ENCODE measurements around the gene GPR85. TPM values are rescaled to one million over a fixed set of nuclear protein-coding genes. Genes with fewer than 3 reads are reported as not detected.

Gene GPR85
- total RNA-seq, 1 donor, result 5.0 TPM

- DNase-seq (ENCODE audit: low read depth), result no peak
- TF ChIP-seq, protein P1, sequence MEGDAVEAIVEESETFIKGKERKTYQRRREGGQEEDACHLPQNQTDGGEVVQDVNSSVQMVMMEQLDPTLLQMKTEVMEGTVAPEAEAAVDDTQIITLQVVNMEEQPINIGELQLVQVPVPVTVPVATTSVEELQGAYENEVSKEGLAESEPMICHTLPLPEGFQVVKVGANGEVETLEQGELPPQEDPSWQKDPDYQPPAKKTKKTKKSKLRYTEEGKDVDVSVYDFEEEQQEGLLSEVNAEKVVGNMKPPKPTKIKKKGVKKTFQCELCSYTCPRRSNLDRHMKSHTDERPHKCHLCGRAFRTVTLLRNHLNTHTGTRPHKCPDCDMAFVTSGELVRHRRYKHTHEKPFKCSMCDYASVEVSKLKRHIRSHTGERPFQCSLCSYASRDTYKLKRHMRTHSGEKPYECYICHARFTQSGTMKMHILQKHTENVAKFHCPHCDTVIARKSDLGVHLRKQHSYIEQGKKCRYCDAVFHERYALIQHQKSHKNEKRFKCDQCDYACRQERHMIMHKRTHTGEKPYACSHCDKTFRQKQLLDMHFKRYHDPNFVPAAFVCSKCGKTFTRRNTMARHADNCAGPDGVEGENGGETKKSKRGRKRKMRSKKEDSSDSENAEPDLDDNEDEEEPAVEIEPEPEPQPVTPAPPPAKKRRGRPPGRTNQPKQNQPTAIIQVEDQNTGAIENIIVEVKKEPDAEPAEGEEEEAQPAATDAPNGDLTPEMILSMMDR (IDR thresholded peaks at IDR 0.05; ENCODE audit: insufficient read depth, low read length), result no peak
- no peak overlapping the region for H3K4me3 ChIP-seq (ENCODE audit: low read depth, low read length)
Observed at GRCh38 chr7:113083816-113084495, 2.7 kb downstream of the GPR85 start.

- TF ChIP-seq, protein P1 (IDR thresholded peaks at IDR 0.05; ENCODE audit: insufficient read depth, low read length), result no peak
- no peak for DNase-seq (ENCODE audit: low read depth)
- H3K4me3 ChIP-seq (ENCODE audit: low read depth, low read length), result no peak overlapping the region
Observed at GRCh38 chr7:113083132-113083815, 3.4 kb downstream of the GPR85 start.

- TF ChIP-seq, protein P1 (IDR thresholded peaks at IDR 0.05; ENCODE audit: insufficient read depth, low read length), result no peak
- H3K4me3 ChIP-seq (ENCODE audit: low read depth, low read length), result no peak overlapping the region
- no peak for DNase-seq (ENCODE audit: low read depth)
Observed at GRCh38 chr7:113078331-113078730, 8.3 kb downstream of the GPR85 start.

DNA sequence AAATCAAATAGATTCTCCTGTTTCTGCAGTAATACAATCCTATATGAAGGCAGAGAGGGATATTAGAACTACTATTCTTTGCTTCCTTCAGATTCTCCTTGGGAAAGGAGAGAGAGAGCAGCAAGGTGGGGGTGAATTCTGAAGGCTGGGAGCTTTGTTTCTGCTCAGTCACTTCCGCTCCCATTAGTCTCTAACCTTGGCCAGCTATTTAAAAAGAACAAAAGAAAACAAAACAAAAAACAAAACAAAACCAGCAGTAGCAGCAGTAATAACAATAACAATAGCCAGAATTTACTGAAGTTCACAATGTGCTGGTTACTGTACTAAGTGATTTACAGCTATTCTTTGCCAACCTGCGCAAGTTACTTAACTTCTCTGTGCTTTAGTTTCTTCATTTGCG is 9.9 kb downstream of the GPR85 start:
- TF ChIP-seq, protein P1 (IDR thresholded peaks at IDR 0.05; ENCODE audit: insufficient read depth, low read length), result no peak
- no peak overlapping the region for H3K4me3 ChIP-seq (ENCODE audit: low read depth, low read length)

DNA sequence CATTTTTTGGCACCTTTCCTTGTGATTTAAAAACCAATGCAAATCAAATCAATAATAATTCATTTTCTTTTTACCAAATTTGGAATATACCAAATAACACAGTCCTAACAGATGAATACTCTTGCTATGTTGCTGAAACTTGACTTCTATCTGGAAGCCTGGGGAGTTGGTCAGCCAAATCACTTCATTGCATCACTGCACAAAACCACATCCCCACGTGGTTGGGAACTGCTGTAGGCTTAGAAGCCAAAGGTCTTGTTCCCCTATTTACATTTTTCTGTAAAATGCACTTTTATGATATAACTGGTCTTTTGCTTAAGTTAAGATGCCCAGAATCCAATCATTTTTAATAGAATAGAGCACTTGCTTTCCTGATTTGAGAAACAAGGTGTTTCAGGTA is 15.2 kb downstream of the GPR85 start:
- peak; percentile 38 for DNase-seq (ENCODE audit: low read depth)
- H3K4me3 ChIP-seq (ENCODE audit: low read depth, low read length), result no peak overlapping the region
- TF ChIP-seq, protein P1 (IDR thresholded peaks at IDR 0.05; ENCODE audit: insufficient read depth, low read length), result no peak

More for the DNA sequence above, 9.9 kb downstream of the GPR85 start:
- DNase-seq (ENCODE audit: low read depth), result no peak

GRCh38 chr7:113062499-113062898 is 24.1 kb downstream of the GPR85 start:
- H3K4me3 ChIP-seq (ENCODE audit: low read depth, low read length), result no peak overlapping the region
- no peak for DNase-seq (ENCODE audit: low read depth)
- TF ChIP-seq, protein P1 (IDR thresholded peaks at IDR 0.05; ENCODE audit: insufficient read depth, low read length), result no peak
